ENCODE data around the gene MRPL23.

DNA sequence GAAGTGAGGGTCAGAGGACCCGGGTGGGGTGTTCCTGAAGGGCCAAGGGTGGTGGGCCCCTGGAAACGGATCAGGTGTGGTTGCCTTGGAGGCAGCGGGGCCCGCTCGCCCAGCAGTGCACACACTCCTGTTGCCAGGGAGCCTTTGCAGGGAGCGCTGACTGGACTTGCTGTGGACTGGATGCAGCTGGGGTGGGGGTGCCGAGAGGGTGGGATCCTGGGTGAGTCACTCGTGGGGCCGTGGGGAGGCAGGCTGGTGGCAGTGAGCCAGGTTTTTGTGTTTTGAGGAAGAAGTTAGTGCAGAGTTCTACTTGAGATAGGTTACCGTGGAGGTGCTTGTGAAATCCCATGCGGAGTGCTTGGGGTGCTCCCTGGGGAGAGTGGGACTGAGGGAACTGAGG, 1.3 kb downstream of the MRPL23 start:
- TF ChIP-seq, protein P1, sequence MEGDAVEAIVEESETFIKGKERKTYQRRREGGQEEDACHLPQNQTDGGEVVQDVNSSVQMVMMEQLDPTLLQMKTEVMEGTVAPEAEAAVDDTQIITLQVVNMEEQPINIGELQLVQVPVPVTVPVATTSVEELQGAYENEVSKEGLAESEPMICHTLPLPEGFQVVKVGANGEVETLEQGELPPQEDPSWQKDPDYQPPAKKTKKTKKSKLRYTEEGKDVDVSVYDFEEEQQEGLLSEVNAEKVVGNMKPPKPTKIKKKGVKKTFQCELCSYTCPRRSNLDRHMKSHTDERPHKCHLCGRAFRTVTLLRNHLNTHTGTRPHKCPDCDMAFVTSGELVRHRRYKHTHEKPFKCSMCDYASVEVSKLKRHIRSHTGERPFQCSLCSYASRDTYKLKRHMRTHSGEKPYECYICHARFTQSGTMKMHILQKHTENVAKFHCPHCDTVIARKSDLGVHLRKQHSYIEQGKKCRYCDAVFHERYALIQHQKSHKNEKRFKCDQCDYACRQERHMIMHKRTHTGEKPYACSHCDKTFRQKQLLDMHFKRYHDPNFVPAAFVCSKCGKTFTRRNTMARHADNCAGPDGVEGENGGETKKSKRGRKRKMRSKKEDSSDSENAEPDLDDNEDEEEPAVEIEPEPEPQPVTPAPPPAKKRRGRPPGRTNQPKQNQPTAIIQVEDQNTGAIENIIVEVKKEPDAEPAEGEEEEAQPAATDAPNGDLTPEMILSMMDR (IDR thresholded peaks at IDR 0.05; ENCODE audit: low read depth, low read length, missing input control) = no peak
- TF ChIP-seq ZBTB33 (IDR thresholded peaks at IDR 0.05) (no peak), HNF4A (conservative IDR thresholded peaks at IDR 0.05) (no peak), RXRA (IDR thresholded peaks at IDR 0.05) (no peak), GABPA (IDR thresholded peaks at IDR 0.05 in 1 of 2, conservative IDR thresholded peaks at IDR 0.05 in 1 of 2) (no peak)
- TF ChIP-seq, protein P2, sequence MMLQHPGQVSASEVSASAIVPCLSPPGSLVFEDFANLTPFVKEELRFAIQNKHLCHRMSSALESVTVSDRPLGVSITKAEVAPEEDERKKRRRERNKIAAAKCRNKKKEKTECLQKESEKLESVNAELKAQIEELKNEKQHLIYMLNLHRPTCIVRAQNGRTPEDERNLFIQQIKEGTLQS (IDR thresholded peaks at IDR 0.05) = no peak
- TF ChIP-seq, protein P3, sequence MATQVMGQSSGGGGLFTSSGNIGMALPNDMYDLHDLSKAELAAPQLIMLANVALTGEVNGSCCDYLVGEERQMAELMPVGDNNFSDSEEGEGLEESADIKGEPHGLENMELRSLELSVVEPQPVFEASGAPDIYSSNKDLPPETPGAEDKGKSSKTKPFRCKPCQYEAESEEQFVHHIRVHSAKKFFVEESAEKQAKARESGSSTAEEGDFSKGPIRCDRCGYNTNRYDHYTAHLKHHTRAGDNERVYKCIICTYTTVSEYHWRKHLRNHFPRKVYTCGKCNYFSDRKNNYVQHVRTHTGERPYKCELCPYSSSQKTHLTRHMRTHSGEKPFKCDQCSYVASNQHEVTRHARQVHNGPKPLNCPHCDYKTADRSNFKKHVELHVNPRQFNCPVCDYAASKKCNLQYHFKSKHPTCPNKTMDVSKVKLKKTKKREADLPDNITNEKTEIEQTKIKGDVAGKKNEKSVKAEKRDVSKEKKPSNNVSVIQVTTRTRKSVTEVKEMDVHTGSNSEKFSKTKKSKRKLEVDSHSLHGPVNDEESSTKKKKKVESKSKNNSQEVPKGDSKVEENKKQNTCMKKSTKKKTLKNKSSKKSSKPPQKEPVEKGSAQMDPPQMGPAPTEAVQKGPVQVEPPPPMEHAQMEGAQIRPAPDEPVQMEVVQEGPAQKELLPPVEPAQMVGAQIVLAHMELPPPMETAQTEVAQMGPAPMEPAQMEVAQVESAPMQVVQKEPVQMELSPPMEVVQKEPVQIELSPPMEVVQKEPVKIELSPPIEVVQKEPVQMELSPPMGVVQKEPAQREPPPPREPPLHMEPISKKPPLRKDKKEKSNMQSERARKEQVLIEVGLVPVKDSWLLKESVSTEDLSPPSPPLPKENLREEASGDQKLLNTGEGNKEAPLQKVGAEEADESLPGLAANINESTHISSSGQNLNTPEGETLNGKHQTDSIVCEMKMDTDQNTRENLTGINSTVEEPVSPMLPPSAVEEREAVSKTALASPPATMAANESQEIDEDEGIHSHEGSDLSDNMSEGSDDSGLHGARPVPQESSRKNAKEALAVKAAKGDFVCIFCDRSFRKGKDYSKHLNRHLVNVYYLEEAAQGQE (IDR thresholded peaks at IDR 0.05) = no peak

All from liver (tissue), 3 donors.